GM12891 (cell line): ENCODE results near the gene IDI1.

Source experiments
- POLR2A ChIP-seq: IDR thresholded peaks from 2 replicates; pipeline ENCODE4 v1.6.1; 2011; ENCODE audit warnings: low read depth, low read length, control low read depth
- POU2F2 ChIP-seq: IDR thresholded peaks from 2 replicates; pipeline ENCODE4 v1.6.1; 2011; ENCODE audit warnings: low read depth, mild to moderate bottlenecking, control low read depth, low read length, moderate library complexity

- no peak for TF ChIP-seq POLR2A
- TF ChIP-seq POU2F2, result no peak
Measured at GRCh38 chr10:1045415-1045814, 3.5 kb downstream of the IDI1 start.
